ENCODE data around the gene CPLX3.

The CPLX3 gene

GRCh38 chr15:74839526-74840395 lies 13.3 kb downstream of the CPLX3 start:
- Histone ChIP-seq H3K4me3 (no peak overlapping the region), H3K27ac (no peak overlapping the region)

GRCh38 chr15:74840851-74841775 lies 14.7 kb downstream of the CPLX3 start:
- H3K27ac ChIP-seq = peak overlapping the region in 2 of 21 experiments; percentile 85 to 91
- no peak overlapping the region for H3K4me3 ChIP-seq

GRCh38 chr15:74841891-74842373 lies 15.5 kb downstream of the CPLX3 start:
- H3K27ac ChIP-seq = peak overlapping the region in 15 of 21 experiments; percentile 76 to 96 (median 88)
- peak overlapping the region; percentile 71 to 93 (median 83) for H3K4me3 ChIP-seq

- Histone ChIP-seq H3K4me3 (peak within 1 kb of the TSS; percentile 71 to 93 (median 83)), H3K27ac (peak within 1 kb of the TSS; percentile 52 to 96 (median 89))
Observed at GRCh38 chr15:74842581-74843444, 16.4 kb downstream of the CPLX3 start, which contains the start of gene ULK3. Gene ULK3, minus strand, starts transcription at chr15:74843156. Its CDS starts 51 bp downstream, at chr15:74843105.

GRCh38 chr15:74843445-74843828 lies 17.0 kb downstream of the CPLX3 start:
- Histone ChIP-seq H3K4me3 (peak overlapping the region; percentile 71 to 93 (median 83)), H3K27ac (peak overlapping the region; percentile 52 to 96 (median 89))

GRCh38 chr15:74843891-74844299 lies 17.5 kb downstream of the CPLX3 start:
- H3K27ac ChIP-seq = peak overlapping the region in 20 of 21 experiments; percentile 67 to 96 (median 90)
- peak overlapping the region in 2 of 7 experiments; percentile 83 to 93 for H3K4me3 ChIP-seq

- Histone ChIP-seq H3K4me3 (no peak overlapping the region), H3K27ac (peak overlapping the region in 20 of 21 experiments; percentile 22 to 96 (median 88))
Observed at GRCh38 chr15:74844319-74845207, 18.1 kb downstream of the CPLX3 start.

GRCh38 chr15:74845208-74845568 lies 18.8 kb downstream of the CPLX3 start:
- Histone ChIP-seq H3K4me3 (no peak overlapping the region), H3K27ac (peak overlapping the region in 19 of 21 experiments; percentile 22 to 96 (median 89))

GRCh38 chr15:74845581-74845980 lies 19.2 kb downstream of the CPLX3 start:
- Histone ChIP-seq H3K27ac (peak overlapping the region in 17 of 21 experiments; percentile 0 to 96 (median 89)), H3K4me3 (no peak overlapping the region)

- H3K4me3 ChIP-seq = no peak overlapping the region
- H3K27ac ChIP-seq = no peak overlapping the region
Observed at GRCh38 chr15:74847432-74847831, 21.0 kb downstream of the CPLX3 start.

- Histone ChIP-seq H3K27ac (no peak overlapping the region), H3K4me3 (no peak overlapping the region)
Observed at GRCh38 chr15:74850393-74850792, 24.0 kb downstream of the CPLX3 start.

- H3K4me3 ChIP-seq = no peak overlapping the region
Observed at GRCh38 chr15:74851960-74852359, 25.5 kb downstream of the CPLX3 start.

GRCh38 chr15:74854453-74855022 lies 28.1 kb downstream of the CPLX3 start:
- Histone ChIP-seq H3K4me3 (no peak overlapping the region), H3K27ac (peak overlapping the region in 5 of 21 experiments; percentile 17 to 45 (median 30))

More at GRCh38 chr15:74851960-74852359, 25.5 kb downstream of the CPLX3 start:
- peak overlapping the region in 1 of 21 experiments; percentile 31 for H3K27ac ChIP-seq

GRCh38 chr15:74855857-74856256 lies 29.4 kb downstream of the CPLX3 start:
- H3K4me3 ChIP-seq = no peak overlapping the region
- H3K27ac ChIP-seq = peak overlapping the region in 2 of 21 experiments; percentile 45 to 55

GRCh38 chr15:74856537-74856936 lies 30.1 kb downstream of the CPLX3 start:
- Histone ChIP-seq H3K27ac (peak overlapping the region in 7 of 21 experiments; percentile 0 to 68 (median 31)), H3K4me3 (no peak overlapping the region)

- no peak overlapping the region for H3K4me3 ChIP-seq
- peak overlapping the region in 10 of 21 experiments; percentile 0 to 68 (median 31) for H3K27ac ChIP-seq
Observed at GRCh38 chr15:74857082-74857655, 30.7 kb downstream of the CPLX3 start.
